CD14-positive monocyte (primary cell): ENCODE results near the gene PIR. TPM values are rescaled to one million over a fixed set of nuclear protein-coding genes. Genes with fewer than 3 reads are reported as not detected.
A peak's percentile ranks its signal among the peaks of the same experiment; 100 is the strongest.

Experiments used
- DNase-seq, 3 donors: peaks; one replicate each; pipeline ENCODE4 v3.0.0-alpha.2; 2011 to 2022
- H2AFZ ChIP-seq: 2 replicates; pipeline ENCODE4 v1.6.0; 2012; ENCODE audit warnings: mild to moderate bottlenecking, low read depth, low read length, inconsistent platforms; ENCODE audit not compliant: insufficient read depth, poor library complexity, severe bottlenecking
- H3K27ac ChIP-seq, 2 donors: 1 replicate in 1 of 2; 2 replicates in 1 of 2; pipeline ENCODE4 v1.5.1; 2012 to 2013; ENCODE audit warnings: low read length in 2 of 2, control low read depth in 1 of 2, inconsistent platforms in 1 of 2, low read depth in 1 of 2, mild to moderate bottlenecking in 1 of 2
- H3K27me3 ChIP-seq, 2 donors: one replicate each; pipeline versions ENCODE4 v1.6.0 to v1.6.1; 2011 to 2013; ENCODE audit warnings: low read length in 2 of 2; ENCODE audit not compliant: control insufficient read depth in 2 of 2, insufficient read depth in 2 of 2
- H3K36me3 ChIP-seq, 2 donors: replicated peaks in 1 of 2; 1 replicate in 1 of 2; 2 replicates in 1 of 2; pipeline versions ENCODE4 v1.5.1 to v1.6.1; 2012 to 2013; ENCODE audit warnings: low read length in 2 of 2, control low read depth in 1 of 2, inconsistent platforms in 1 of 2, mild to moderate bottlenecking in 1 of 2; ENCODE audit not compliant: insufficient read depth in 2 of 2, control insufficient read depth in 1 of 2
- H3K4me1 ChIP-seq, 2 donors: 1 replicate in 1 of 2; 2 replicates in 1 of 2; pipeline versions ENCODE4 v1.5.1 to v1.6.1; 2012 to 2013; ENCODE audit warnings: low read length in 2 of 2, control low read depth in 1 of 2, inconsistent platforms in 1 of 2, mild to moderate bottlenecking in 1 of 2, moderate library complexity in 1 of 2; ENCODE audit not compliant: insufficient read depth in 2 of 2, control insufficient read depth in 1 of 2
- H3K4me2 ChIP-seq: replicated peaks from 2 replicates; pipeline ENCODE3; 2012; ENCODE audit warnings: low read length, moderate library complexity, mild to moderate bottlenecking; ENCODE audit not compliant: poor library complexity, severe bottlenecking; ENCODE audit errors: extremely low read depth
- H3K4me3 ChIP-seq, 3 experiments: fragments of 200-600 bp in 1 of 3; sonication (generic) in 1 of 3; replicated peaks in 1 of 3; 1 replicate in 2 of 3; 2 replicates in 1 of 3; pipeline ENCODE4 v1.5.1; 2011 to 2013; ENCODE audit warnings: low read length in 3 of 3, mild to moderate bottlenecking in 3 of 3, control low read depth in 2 of 3, low read depth in 2 of 3, inconsistent platforms in 1 of 3, moderate library complexity in 1 of 3
- H3K79me2 ChIP-seq: 2 replicates; pipeline ENCODE4 v1.6.0; 2012; ENCODE audit warnings: mild to moderate bottlenecking, control low read depth, inconsistent platforms, low read length, moderate library complexity; ENCODE audit not compliant: insufficient read depth
- H3K9ac ChIP-seq: 2 replicates; pipeline ENCODE4 v1.6.0; 2017; ENCODE audit warnings: low read length, mild to moderate bottlenecking; ENCODE audit not compliant: insufficient read depth, poor library complexity, severe bottlenecking
- H3K9me3 ChIP-seq, 2 donors: replicated peaks in 1 of 2; 1 replicate in 1 of 2; 2 replicates in 1 of 2; pipeline versions ENCODE4 v1.5.1 to v1.6.1; 2012 to 2013; ENCODE audit warnings: low read length in 2 of 2, control low read depth in 1 of 2; ENCODE audit not compliant: control insufficient read depth in 1 of 2, insufficient read depth in 1 of 2
- H4K20me1 ChIP-seq: 2 replicates; pipeline ENCODE4 v1.6.0; 2012; ENCODE audit warnings: mild to moderate bottlenecking, low read length, control low read depth, moderate library complexity; ENCODE audit not compliant: insufficient read depth
- H3K27ac Mint-ChIP-seq, 7 donors: one replicate each; pipeline ENCODE4 v1.8.0; 2020; ENCODE audit warnings: mild to moderate bottlenecking in 7 of 7, mixed read lengths in 7 of 7, moderate library complexity in 6 of 7, inconsistent platforms in 2 of 7
- H3K27me3 Mint-ChIP-seq, 3 donors: one replicate each; pipeline ENCODE4 v1.8.0; 2021 to 2022; ENCODE audit warnings: low read depth in 3 of 3, mild to moderate bottlenecking in 3 of 3, mixed read lengths in 3 of 3, moderate library complexity in 3 of 3, inconsistent platforms in 1 of 3
- H3K36me3 Mint-ChIP-seq, 2 donors: one replicate each; pipeline ENCODE4 v1.8.0; 2020; ENCODE audit warnings: mixed read lengths in 2 of 2, inconsistent platforms in 1 of 2, mild to moderate bottlenecking in 1 of 2
- H3K4me1 Mint-ChIP-seq: one replicate; pipeline ENCODE4 v1.8.0; 2020; ENCODE audit warnings: mild to moderate bottlenecking, mixed read lengths
- H3K4me3 Mint-ChIP-seq, 2 donors: one replicate each; pipeline ENCODE4 v1.8.0; 2020; ENCODE audit warnings: mild to moderate bottlenecking in 2 of 2, mixed read lengths in 2 of 2, moderate library complexity in 1 of 2
- H3K9me3 Mint-ChIP-seq, 7 donors: one replicate each; pipeline ENCODE4 v1.8.0; 2020 to 2022; ENCODE audit warnings: mixed read lengths in 7 of 7, mild to moderate bottlenecking in 6 of 7, moderate library complexity in 6 of 7, inconsistent platforms in 2 of 7
- WGBS: methylation state at CpG from one replicate; pipeline ENCODE4 v1.1.5; 2013; ENCODE audit warnings: missing lambda C conversion rate; ENCODE audit not compliant: insufficient coverage; 5-methylcytosine and 5-hydroxymethylcytosine counted together
- intact Hi-C, 2 donors: fragments of 100-400 bp; cut with micrococcal nuclease; formaldehyde crosslinking; loops; one replicate each; pipeline versions ENCODE4 v1.15.0 to v1.15.1; 2023
- polyA plus RNA-seq, 3 donors: library from polyadenylated mRNA; depleted of rRNA in 1 of 3; unstranded in 2 of 3; stranded (reverse) in 1 of 3; fragments of 300-500 nt in 2 of 3; fragments of >200 nt in 1 of 3; fragmentation: Illumina TruSeq in 2 of 3; gene quantifications; 1 replicate in 2 of 3; 2 replicates in 1 of 3; pipeline ENCODE4 v1.2.3, GENCODE V29; 2012 to 2021
- TF ChIP-seq, protein P1 (sequence below): fragments of 200-600 bp; IDR thresholded peaks from one replicate; pipeline ENCODE4 v1.8.0; 2022; ENCODE audit warnings: antibody characterized with exemption, mild to moderate bottlenecking

PIR gene
- polyA plus RNA-seq, 3 donors: 0.05 to 0.23 TPM; not detected in 1

DNA sequence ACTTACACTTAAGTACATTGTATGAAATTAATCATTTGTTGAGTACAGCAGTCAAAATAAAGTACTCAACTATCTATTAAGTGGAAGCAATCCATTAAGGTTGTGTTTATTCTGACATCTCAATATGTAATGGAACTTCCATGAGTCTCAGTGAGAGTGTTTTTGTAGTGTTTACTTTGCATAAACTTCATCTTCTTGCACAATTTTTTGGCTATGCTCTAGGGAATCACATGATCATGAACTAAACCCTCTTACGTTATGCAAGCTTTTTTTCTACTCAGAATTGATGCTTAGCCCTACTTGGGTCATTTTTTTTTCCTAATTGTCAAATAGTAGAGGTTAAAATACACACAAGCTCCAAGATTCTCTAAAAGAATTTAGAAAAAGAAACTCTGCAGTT lies 136.7 kb downstream of the PIR start:
- H2AFZ ChIP-seq: no peak overlapping the region
- peaks cover 0 to 2% of the 10 kb centered on the region in 2 donors for H3K27me3 ChIP-seq
- H3K4me1 ChIP-seq: peaks cover 0 to 12% of the 10 kb centered on the region in 2 donors
- Mint-ChIP-seq H3K4me1 (peaks cover 11% of the 10 kb centered on the region), H3K4me3 (no peak overlapping the region), H3K36me3 (no peaks in the 10 kb centered on the region), H3K27me3 (peaks cover 0 to 23% (median 3%) of the 10 kb centered on the region in 3 donors), H3K9me3 (peaks cover 0 to 6% (median 0%) of the 10 kb centered on the region in 7 donors), H3K27ac (peak overlapping the region in 1 of 7 donors; percentile 1)
- H3K9ac ChIP-seq: no peak overlapping the region
- H3K9me3 ChIP-seq: no peaks in the 10 kb centered on the region
- intact Hi-C loops: no loop called here
- TF ChIP-seq, protein P1, sequence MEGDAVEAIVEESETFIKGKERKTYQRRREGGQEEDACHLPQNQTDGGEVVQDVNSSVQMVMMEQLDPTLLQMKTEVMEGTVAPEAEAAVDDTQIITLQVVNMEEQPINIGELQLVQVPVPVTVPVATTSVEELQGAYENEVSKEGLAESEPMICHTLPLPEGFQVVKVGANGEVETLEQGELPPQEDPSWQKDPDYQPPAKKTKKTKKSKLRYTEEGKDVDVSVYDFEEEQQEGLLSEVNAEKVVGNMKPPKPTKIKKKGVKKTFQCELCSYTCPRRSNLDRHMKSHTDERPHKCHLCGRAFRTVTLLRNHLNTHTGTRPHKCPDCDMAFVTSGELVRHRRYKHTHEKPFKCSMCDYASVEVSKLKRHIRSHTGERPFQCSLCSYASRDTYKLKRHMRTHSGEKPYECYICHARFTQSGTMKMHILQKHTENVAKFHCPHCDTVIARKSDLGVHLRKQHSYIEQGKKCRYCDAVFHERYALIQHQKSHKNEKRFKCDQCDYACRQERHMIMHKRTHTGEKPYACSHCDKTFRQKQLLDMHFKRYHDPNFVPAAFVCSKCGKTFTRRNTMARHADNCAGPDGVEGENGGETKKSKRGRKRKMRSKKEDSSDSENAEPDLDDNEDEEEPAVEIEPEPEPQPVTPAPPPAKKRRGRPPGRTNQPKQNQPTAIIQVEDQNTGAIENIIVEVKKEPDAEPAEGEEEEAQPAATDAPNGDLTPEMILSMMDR: no peak
- H3K4me2 ChIP-seq: no peak overlapping the region
- WGBS: no CpG with 5 or more reads among the region's 1 CpG
- H3K27ac ChIP-seq: peak overlapping the region in 1 of 2 donors; percentile 11
- no peak overlapping the region for H3K4me3 ChIP-seq
- peak; percentile 21 to 56 (median 48) for DNase-seq
- H4K20me1 ChIP-seq: no peaks in the 10 kb centered on the region
- no peaks in the 10 kb centered on the region for H3K36me3 ChIP-seq
- no peaks in the 10 kb centered on the region for H3K79me2 ChIP-seq

DNA sequence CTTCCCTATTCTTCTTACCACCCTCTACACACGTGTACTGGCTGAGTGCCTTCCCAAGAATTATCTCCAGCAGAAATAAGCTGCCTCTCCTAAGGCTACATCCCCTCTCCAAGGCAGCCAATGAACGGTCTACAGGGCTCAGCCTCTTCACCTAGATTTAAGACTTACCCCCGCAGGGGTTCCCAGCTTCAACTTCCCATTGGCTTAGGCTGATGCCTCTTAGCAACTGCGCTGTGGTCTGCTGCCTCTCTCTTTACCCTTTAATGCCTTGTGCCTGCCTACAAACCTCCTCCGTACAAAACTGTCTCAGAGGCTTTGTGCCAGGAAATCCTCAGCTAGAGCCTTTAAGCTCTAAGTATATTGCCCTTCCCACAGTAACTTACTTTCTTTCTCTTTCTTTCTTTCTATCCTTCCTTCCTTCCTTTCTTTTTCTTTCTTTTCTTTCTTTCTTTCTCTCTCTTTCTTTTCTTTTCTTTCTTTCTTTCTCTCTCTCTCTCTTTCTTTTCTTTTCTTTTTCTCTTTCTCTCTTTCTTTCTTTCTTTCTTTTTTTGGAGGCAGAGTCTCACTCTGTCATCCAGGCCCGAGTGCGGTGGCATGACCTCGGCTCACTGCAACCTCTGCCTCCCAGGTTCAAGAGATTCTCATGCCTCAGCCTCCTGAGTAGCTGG lies 142.7 kb downstream of the PIR start:
- Histone ChIP-seq H3K4me1 (peaks cover 6 to 8% of the 10 kb centered on the region in 2 donors), H3K4me2 (no peak overlapping the region), H2AFZ (no peak overlapping the region), H3K27me3 (peaks cover 0 to 11% of the 10 kb centered on the region in 2 donors), H3K36me3 (no peaks in the 10 kb centered on the region), H3K9me3 (no peaks in the 10 kb centered on the region), H3K9ac (no peak overlapping the region), H4K20me1 (no peaks in the 10 kb centered on the region), H3K4me3 (no peak overlapping the region), H3K27ac (no peak overlapping the region), H3K79me2 (no peaks in the 10 kb centered on the region)
- 38% methylated on average over 4 of the region's 8 CpGs for WGBS
- H3K4me1 Mint-ChIP-seq: peaks cover 13% of the 10 kb centered on the region
- H3K36me3 Mint-ChIP-seq: no peaks in the 10 kb centered on the region
- H3K27me3 Mint-ChIP-seq: peaks cover 0 to 20% (median 6%) of the 10 kb centered on the region in 3 donors
- no peak overlapping the region for H3K4me3 Mint-ChIP-seq
- intact Hi-C loops: no loop called here
- TF ChIP-seq, protein P1: no peak
- H3K27ac Mint-ChIP-seq: peak overlapping the region in 3 of 7 donors; percentile 22 to 62 (median 42)
- no peak for DNase-seq
- H3K9me3 Mint-ChIP-seq: no peaks in the 10 kb centered on the region
